ENCODE results near the gene FAM89B. TPM values are rescaled to one million over a fixed set of nuclear protein-coding genes. Genes with fewer than 3 reads are reported as not detected.

FAM89B gene
- total and polyA plus RNA-seq, 2 of the 8 experiments (the other 6 are each of a cell fraction or from before 2014, with no cell fraction given): 15.8 to 32.4 TPM

- no peak for TF ChIP-seq CHD7 (IDR thresholded peaks at IDR 0.05; ENCODE audit: insufficient replicate concordance, low read length)
- TF ChIP-seq MAFK (IDR thresholded peaks at IDR 0.05; ENCODE audit: low read depth, low read length): no peak
- TF ChIP-seq NRF1 (IDR thresholded peaks at IDR 0.05; ENCODE audit: low read depth, low read length): no peak
- peak in 2 of 3 experiments; percentile 10 to 23; a peak in 2 of 4 replicates for TF ChIP-seq CTCF (IDR thresholded peaks at IDR 0.05; ENCODE audit: control extremely low read depth in 1 of 3, insufficient read depth in 1 of 3, low read depth in 1 of 3, low read length in 3 of 3)
- no peak for TF ChIP-seq SP1 (IDR thresholded peaks at IDR 0.05; ENCODE audit: low read depth, low read length)
- no peak for TF ChIP-seq JUN (IDR thresholded peaks at IDR 0.05; ENCODE audit: low read depth, low read length)
Observed at GRCh38 chr11:65591939-65592857, 19.9 kb downstream of the FAM89B start (continued).

All from H1 (cell line).